RWPE1 (cell line): ENCODE data around the gene FOLR3.

Source experiments
- CTCF ChIA-PET: fragments of 350-600 bp; sonication (Branson Sonifier 250); formaldehyde crosslinking; extraction: SDS; loops from one replicate; lab custom pipeline; 2021; lab: Yijun Ruan, JAX
- POLR2A ChIA-PET: fragments of 400-600 bp; formaldehyde crosslinking; extraction: SDS; loops from one replicate; lab custom pipeline; 2020; ENCODE audit warnings: antibody characterized with exemption; ENCODE audit not compliant: low non-redundant PET; lab: Yijun Ruan, JAX
- DNase-seq: peaks from one replicate; pipeline ENCODE4 v3.0.0; 2012; ENCODE audit warnings: low spot score
- H3K27ac ChIP-seq: fragments of 450-650 bp; 2 replicates; pipeline ENCODE4 v1.5.1; 2017
- TF ChIP-seq, protein P1 (sequence below): fragments of 450-650 bp; conservative IDR thresholded peaks from 2 replicates; pipeline ENCODE4 v1.5.1; 2017; ENCODE audit warnings: low read depth, mild to moderate bottlenecking

FOLR3 gene

GRCh38 chr11:72120930-72121329 is 14.6 kb upstream of the FOLR3 start:
- CTCF ChIA-PET, result no interaction called here
- H3K27ac ChIP-seq, result no peak overlapping the region
- DNase-seq, result no peak
- POLR2A ChIA-PET, result no interaction called here
- TF ChIP-seq, protein P1, sequence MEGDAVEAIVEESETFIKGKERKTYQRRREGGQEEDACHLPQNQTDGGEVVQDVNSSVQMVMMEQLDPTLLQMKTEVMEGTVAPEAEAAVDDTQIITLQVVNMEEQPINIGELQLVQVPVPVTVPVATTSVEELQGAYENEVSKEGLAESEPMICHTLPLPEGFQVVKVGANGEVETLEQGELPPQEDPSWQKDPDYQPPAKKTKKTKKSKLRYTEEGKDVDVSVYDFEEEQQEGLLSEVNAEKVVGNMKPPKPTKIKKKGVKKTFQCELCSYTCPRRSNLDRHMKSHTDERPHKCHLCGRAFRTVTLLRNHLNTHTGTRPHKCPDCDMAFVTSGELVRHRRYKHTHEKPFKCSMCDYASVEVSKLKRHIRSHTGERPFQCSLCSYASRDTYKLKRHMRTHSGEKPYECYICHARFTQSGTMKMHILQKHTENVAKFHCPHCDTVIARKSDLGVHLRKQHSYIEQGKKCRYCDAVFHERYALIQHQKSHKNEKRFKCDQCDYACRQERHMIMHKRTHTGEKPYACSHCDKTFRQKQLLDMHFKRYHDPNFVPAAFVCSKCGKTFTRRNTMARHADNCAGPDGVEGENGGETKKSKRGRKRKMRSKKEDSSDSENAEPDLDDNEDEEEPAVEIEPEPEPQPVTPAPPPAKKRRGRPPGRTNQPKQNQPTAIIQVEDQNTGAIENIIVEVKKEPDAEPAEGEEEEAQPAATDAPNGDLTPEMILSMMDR, result no peak

GRCh38 chr11:72122607-72123006 is 12.9 kb upstream of the FOLR3 start:
- POLR2A ChIA-PET, result no interaction called here
- CTCF ChIA-PET, result interaction anchor here (0.6 to 0.7 kb wide), 2 partner anchors 37 to 101 kb away, joined by 3 read pairs; no protein-coding TSS in a partner anchor
- TF ChIP-seq, protein P1, result no peak
- H3K27ac ChIP-seq, result no peak overlapping the region
- DNase-seq, result no peak

DNA sequence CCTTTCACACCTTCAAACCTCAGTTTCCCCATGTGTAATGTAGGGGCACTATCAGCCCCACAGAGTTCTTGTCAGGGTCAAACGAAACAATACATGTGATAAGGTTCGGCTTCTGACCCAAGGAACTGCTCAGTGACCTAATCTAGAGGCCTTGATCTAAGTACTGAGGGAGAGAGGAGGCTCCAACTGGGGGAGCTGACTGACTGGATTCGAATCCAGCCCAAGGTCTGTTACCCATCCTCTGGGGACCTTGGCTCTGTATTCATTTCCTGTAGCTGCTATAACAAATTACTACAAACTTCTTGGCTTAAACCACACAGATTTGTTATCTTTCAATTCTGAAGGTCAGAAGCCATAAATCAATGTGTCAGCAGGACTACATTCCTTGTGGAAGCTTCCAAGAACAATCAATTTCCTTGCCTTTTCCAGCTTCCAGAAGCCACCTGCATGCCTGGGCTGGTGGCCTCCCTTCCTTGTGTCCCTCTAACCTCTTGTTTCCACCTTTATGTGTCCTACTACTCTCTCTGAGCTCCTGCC is 12.3 kb upstream of the FOLR3 start:
- ChIA-PET CTCF (interaction anchor here (0.7 kb wide), 1 partner anchor 37 kb away, joined by 3 read pairs; no protein-coding TSS in a partner anchor), POLR2A (no interaction called here)
- DNase-seq, result no peak
- H3K27ac ChIP-seq, result no peak overlapping the region
- TF ChIP-seq, protein P1, result no peak

- H3K27ac ChIP-seq, result no peak overlapping the region
- POLR2A ChIA-PET, result no interaction called here
- no peak for DNase-seq
- TF ChIP-seq, protein P1, result no peak
- CTCF ChIA-PET, result no interaction called here
These were observed 11.5 kb upstream of the FOLR3 start for GRCh38 chr11:72124046-72124445.

DNA sequence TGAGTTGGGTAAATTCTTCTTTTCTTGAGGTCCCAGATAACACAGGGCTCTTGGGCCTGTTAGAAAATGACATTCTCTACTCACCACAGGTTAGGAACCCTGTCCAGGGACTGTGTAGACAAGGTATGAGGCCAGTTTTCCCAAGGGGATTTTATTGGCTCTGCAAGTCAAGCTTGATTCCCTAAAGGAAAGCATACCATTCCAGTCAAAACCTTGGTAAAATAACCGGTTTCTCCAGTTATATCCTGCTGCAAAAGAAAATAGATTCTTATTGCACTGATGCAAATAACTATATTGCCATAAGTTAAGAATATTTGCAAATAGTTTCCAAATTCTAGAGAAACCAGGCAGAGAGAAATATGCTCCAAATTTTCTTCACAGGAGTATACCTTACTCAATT is 9.6 kb upstream of the FOLR3 start:
- no peak overlapping the region for H3K27ac ChIP-seq
- no peak for DNase-seq
- POLR2A ChIA-PET, result no interaction called here
- TF ChIP-seq, protein P1, result no peak
- CTCF ChIA-PET, result interaction anchor here (0.6 to 1.1 kb wide), 3 partner anchors 17 to 34 kb away, joined by 3 to 5 read pairs (median 3); no protein-coding TSS in a partner anchor

GRCh38 chr11:72127923-72128322 is 7.6 kb upstream of the FOLR3 start:
- ChIA-PET POLR2A (no interaction called here), CTCF (interaction anchor here (0.6 to 0.7 kb wide), 2 partner anchors 17 to 201 kb away, joined by 3 to 6 read pairs; no protein-coding TSS in a partner anchor)
- no peak for DNase-seq
- no peak overlapping the region for H3K27ac ChIP-seq
- TF ChIP-seq, protein P1, result no peak
